ENCODE measurements around the gene NTSR2.

Gene NTSR2

GRCh38 chr2:11633923-11634478 is 36.0 kb downstream of the NTSR2 start:
- intact Hi-C loops (cut with DNase I; ENCODE audit: low total_unique reads) = no loop called here
- no peak for DNase-seq
- Histone ChIP-seq H3K9me3 (no peaks in the 10 kb centered on the region), H3K4me3 (no peak overlapping the region), H3K27me3 (no peaks in the 10 kb centered on the region), H3K4me1 (no peaks in the 10 kb centered on the region), H3K27ac (no peak overlapping the region), H3K36me3 (peaks cover 0 to 20% (median 0%) of the 10 kb centered on the region in 3 donors)
- TF ChIP-seq, protein P1, sequence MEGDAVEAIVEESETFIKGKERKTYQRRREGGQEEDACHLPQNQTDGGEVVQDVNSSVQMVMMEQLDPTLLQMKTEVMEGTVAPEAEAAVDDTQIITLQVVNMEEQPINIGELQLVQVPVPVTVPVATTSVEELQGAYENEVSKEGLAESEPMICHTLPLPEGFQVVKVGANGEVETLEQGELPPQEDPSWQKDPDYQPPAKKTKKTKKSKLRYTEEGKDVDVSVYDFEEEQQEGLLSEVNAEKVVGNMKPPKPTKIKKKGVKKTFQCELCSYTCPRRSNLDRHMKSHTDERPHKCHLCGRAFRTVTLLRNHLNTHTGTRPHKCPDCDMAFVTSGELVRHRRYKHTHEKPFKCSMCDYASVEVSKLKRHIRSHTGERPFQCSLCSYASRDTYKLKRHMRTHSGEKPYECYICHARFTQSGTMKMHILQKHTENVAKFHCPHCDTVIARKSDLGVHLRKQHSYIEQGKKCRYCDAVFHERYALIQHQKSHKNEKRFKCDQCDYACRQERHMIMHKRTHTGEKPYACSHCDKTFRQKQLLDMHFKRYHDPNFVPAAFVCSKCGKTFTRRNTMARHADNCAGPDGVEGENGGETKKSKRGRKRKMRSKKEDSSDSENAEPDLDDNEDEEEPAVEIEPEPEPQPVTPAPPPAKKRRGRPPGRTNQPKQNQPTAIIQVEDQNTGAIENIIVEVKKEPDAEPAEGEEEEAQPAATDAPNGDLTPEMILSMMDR (IDR thresholded peaks at IDR 0.05) = no peak

DNA sequence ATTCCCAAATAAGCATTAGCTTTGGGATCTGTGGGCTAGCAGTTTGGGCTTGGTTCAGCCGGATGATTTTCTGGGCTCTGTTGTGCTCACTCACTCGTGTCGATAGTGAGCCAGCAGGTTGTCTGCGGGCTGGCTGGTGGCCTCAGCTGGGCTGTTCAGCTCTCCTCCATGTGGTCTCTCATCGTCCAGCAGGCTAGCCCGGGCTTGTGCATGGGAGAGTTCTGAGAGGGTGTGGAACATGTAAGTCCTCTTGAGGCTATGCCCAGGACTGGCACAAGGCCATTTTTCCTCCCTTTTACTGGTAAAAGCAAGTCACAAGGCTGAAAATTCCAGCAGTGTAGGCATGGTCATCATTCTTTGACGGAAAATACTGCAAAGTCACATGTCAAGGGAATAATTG is 38.5 kb downstream of the NTSR2 start:
- TF ChIP-seq, protein P1 (IDR thresholded peaks at IDR 0.05) = no peak
- H3K27me3 ChIP-seq = no peaks in the 10 kb centered on the region
- no peak overlapping the region for H3K4me3 ChIP-seq
- no peaks in the 10 kb centered on the region for H3K4me1 ChIP-seq
- H3K9me3 ChIP-seq = peaks cover 0 to 8% (median 0%) of the 10 kb centered on the region in 3 donors
- intact Hi-C loops (cut with DNase I; ENCODE audit: low total_unique reads) = no loop called here
- no peak overlapping the region for H3K27ac ChIP-seq
- peaks cover 0 to 34% (median 0%) of the 10 kb centered on the region in 3 donors for H3K36me3 ChIP-seq
- DNase-seq = no peak

DNA sequence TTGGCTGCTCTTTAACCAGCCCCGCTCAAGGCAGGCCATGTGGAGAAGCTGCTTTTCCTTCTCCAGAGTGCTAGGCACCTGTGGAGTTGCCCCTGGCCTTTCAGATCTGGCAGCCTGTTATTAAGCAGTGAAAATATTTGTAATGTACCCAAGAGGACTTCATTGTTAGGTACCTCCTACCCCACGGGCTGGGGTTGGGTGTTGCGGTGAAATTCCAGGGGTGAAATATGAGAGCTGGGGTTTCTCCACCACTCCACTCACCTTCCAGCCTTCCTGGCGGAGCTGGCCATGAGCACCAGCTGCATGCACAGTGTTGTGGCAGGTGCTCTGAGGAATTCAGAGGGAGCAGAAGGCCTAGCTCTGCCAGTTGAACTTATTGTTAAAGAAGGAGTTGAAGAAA is 39.1 kb downstream of the NTSR2 start:
- H3K4me3 ChIP-seq = no peak overlapping the region

DNA sequence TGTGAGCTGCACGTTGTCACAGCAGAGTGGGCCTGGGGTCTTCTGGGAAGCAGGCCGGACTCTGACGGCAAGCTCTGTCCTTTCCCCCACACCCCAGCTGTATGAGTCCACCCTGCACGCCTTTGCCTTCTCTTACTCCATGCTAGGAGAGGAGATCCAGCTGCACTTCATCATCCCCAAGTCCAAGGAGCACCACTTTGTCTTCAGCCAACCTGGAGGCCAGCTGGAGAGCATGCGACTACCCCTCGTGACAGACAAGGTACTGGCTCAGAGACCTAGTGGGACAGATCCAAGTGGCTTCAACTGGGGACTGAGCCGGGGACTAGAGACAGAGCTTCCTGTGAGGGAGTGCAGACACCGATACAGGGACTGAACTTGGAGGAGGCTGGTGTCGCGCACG is 40.1 kb downstream of the NTSR2 start:
- DNase-seq = no peak
- intact Hi-C loops (cut with DNase I; ENCODE audit: low total_unique reads) = no loop called here
- Histone ChIP-seq H3K9me3 (peaks cover 0 to 8% (median 0%) of the 10 kb centered on the region in 3 donors), H3K27me3 (no peaks in the 10 kb centered on the region), H3K4me3 (no peak overlapping the region), H3K27ac (no peak overlapping the region), H3K4me1 (no peaks in the 10 kb centered on the region), H3K36me3 (peaks cover 0 to 28% (median 0%) of the 10 kb centered on the region in 3 donors)
- TF ChIP-seq, protein P1 (IDR thresholded peaks at IDR 0.05) = no peak

More for the DNA sequence above, 39.1 kb downstream of the NTSR2 start:
- DNase-seq = no peak
- Histone ChIP-seq H3K9me3 (peaks cover 0 to 8% (median 0%) of the 10 kb centered on the region in 3 donors), H3K27me3 (no peaks in the 10 kb centered on the region), H3K4me1 (no peaks in the 10 kb centered on the region), H3K36me3 (peaks cover 0 to 34% (median 0%) of the 10 kb centered on the region in 3 donors), H3K27ac (no peak overlapping the region)
- TF ChIP-seq, protein P1 (IDR thresholded peaks at IDR 0.05) = no peak
- intact Hi-C loops (cut with DNase I; ENCODE audit: low total_unique reads) = no loop called here

DNA sequence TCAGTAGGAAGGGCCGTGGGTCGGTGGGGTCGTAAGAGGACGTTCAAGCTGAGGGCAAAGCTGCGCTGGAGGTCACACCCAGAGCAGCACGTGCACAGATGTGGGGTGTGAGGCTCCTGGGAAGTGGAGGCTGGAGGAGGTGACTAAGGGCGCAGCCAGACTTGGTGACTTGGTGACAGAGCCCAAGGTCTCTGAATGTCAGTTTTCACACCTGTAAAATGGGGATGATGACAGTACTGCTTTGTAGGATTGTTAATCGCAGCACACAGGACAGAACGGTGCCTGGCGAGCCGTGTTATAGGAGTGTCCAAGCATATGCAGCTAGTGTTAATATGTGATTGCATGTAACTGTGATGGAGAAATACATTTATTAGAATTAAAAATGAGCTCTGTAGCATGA is 40.8 kb downstream of the NTSR2 start:
- peaks cover 0 to 28% (median 0%) of the 10 kb centered on the region in 3 donors for H3K36me3 ChIP-seq
- H3K9me3 ChIP-seq = peaks cover 0 to 8% (median 0%) of the 10 kb centered on the region in 3 donors
- TF ChIP-seq, protein P1 (IDR thresholded peaks at IDR 0.05) = no peak
- H3K27ac ChIP-seq = no peak overlapping the region
- intact Hi-C loops (cut with DNase I; ENCODE audit: low total_unique reads) = no loop called here
- H3K27me3 ChIP-seq = no peaks in the 10 kb centered on the region
- no peak for DNase-seq
- no peaks in the 10 kb centered on the region for H3K4me1 ChIP-seq
- H3K4me3 ChIP-seq = no peak overlapping the region

Measured in tibial artery (tissue), 4 donors.